LNCaP clone FGC (cell line): ENCODE data around the gene RNASE9.
"Not testable (repeated sequence)": the region's sequence is repeated elsewhere in the genome, so short reads cannot be mapped to it uniquely, and the experiment has no call there.

Experiments used
- DNase-seq: peaks from one replicate; pipeline ENCODE4 v3.0.0-alpha.2; 2011; ENCODE audit warnings: low read depth
- H3K4me3 ChIP-seq: 2 replicates; pipeline ENCODE4 v1.5.1; 2011; ENCODE audit warnings: mild to moderate bottlenecking, low read depth, low read length, control low read depth
- CTCF ChIP-seq: IDR thresholded peaks from 2 replicates; pipeline ENCODE4 v1.5.1; 2012; ENCODE audit warnings: mild to moderate bottlenecking; ENCODE audit not compliant: control insufficient read depth, insufficient read depth; ENCODE audit errors: extremely low read depth

Gene RNASE9

GRCh38 chr14:20578325-20578724 lies 17.5 kb upstream of the RNASE9 start:
- no peak for DNase-seq
- no peak for TF ChIP-seq CTCF
- H3K4me3 ChIP-seq: no peak overlapping the region

DNA sequence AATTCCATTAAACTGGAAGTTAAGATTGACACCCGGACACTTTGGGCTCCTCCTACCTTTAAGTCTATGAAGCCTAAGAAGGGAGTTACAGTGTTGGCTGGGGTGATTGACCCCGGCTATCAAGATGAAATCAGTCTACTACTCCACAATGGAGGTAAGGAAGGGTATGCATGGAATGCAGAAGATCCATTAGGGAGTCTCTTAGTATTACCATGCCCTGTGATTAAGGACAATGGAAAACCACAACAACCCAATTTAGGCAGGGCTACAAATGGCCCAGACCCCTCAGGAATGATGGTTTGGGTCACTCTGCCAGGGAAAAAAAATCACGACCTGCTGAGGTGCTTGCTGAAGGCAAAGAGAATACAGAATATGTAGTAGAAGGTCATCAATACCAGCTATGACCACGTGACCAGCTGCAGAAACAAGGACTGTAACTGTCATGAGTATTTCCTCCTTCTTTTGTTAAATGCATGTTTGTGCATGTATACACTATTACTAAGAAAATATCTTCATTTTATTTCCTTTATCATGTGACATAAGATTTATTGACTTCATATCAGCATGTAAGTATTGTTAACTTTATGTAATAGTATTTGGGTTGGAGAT lies 11.6 kb upstream of the RNASE9 start:
- not testable (repeated sequence) for H3K4me3 ChIP-seq, DNase-seq

DNA sequence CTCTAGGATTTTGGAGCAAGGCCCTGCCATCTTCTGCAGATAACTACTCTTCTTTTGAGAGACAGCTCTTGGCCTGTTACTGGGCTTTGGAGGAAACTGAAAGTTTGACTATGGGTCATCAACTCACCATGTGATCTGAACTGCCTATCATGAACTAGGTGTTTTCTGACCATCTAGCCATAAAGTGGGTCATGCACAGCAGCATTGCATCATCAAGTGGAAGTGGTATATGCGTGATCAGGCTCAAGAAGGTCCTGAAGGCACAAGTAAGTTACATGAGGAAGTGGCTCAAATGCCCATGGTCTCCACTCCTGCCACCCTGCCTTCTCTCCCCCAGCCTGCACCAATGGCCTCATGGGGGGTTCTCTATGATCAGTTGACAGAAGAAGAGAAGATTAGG lies 9.9 kb upstream of the RNASE9 start:
- not testable (repeated sequence) for DNase-seq, H3K4me3 ChIP-seq

- not testable (repeated sequence) for H3K4me3 ChIP-seq
These were observed 9.0 kb upstream of the RNASE9 start for GRCh38 chr14:20569865-20570264.

DNA sequence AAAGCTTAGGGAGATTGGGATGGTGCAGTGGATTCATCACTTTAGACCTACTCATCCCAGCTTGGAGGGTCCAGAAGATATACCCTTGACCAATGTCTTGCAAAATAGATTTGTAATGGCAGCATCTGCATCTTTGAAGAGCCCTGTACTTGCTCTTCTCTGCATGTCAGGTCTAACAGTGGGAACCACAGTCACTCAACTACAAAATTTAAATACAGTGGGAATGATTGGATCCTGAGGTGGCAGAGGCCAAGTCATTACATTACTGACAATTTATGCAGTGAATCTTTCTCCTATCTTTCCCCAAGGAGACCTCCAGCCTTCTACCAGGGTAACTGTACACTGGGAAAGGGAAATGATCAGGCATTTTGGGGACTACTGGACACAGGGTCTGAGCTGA lies 8.2 kb upstream of the RNASE9 start:
- DNase-seq: no peak
- TF ChIP-seq CTCF: no peak
- no peak overlapping the region for H3K4me3 ChIP-seq

More at GRCh38 chr14:20569865-20570264, 9.0 kb upstream of the RNASE9 start:
- not testable (repeated sequence) for DNase-seq

GRCh38 chr14:20568393-20568792 lies 7.5 kb upstream of the RNASE9 start:
- H3K4me3 ChIP-seq: no peak overlapping the region
- no peak for TF ChIP-seq CTCF
- no peak for DNase-seq

GRCh38 chr14:20567199-20567598 lies 6.4 kb upstream of the RNASE9 start:
- DNase-seq, H3K4me3 ChIP-seq: not testable (repeated sequence)

GRCh38 chr14:20564501-20564997 lies 3.7 kb upstream of the RNASE9 start:
- no peak for TF ChIP-seq CTCF
- DNase-seq: no peak
- H3K4me3 ChIP-seq: no peak overlapping the region

DNA sequence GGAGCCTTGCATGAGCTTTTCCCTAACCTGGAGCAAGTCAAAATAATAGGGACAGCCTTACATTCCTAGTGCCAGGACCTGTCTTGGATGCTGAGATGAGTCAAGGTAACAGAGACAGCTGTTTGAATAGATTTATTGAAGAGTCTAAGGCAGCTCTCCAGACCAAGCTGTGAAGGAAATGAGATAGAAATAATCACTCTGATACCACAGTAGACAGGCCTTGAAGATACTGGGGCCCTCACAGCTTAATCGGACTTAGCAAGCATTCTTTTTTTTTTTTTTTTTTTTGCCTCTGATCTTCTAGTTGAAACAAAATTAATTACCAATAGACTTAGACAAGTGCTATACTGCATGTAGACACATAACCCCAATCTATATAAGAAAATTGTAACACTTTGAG lies 3.1 kb upstream of the RNASE9 start:
- DNase-seq: no peak
- no peak overlapping the region for H3K4me3 ChIP-seq
- no peak for TF ChIP-seq CTCF
